HG03060 (cell line): Measurements from ENCODE around the gene ANK3.

Source experiments
- ATAC-seq: cut with Tn5 transposase; IDR thresholded peaks from one replicate; pipeline ENCODE4 v1.9.1; 2021; ENCODE audit warnings: low read depth, moderate number of reproducible peaks; ENCODE audit not compliant: unreplicated experiment

The ANK3 gene

DNA sequence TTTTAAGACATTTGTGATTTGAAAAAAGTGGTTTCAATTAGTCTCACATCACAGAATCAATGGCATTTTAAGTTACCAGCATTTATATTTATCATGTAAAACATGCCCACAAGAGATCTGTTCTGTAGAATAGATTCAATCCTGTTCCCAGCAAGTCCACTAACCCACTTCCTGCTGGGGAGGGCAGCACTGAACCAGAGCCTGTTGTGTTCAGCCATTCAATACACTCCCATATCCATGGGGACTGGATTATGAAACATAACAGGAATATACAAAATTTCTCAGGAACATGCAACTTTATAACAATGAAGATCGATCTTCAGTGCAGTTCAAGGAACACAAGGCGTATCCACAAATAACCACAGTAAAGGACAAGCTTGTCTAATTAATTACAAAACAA is 24.4 kb upstream of the ANK3 start:
- no peak for ATAC-seq

DNA sequence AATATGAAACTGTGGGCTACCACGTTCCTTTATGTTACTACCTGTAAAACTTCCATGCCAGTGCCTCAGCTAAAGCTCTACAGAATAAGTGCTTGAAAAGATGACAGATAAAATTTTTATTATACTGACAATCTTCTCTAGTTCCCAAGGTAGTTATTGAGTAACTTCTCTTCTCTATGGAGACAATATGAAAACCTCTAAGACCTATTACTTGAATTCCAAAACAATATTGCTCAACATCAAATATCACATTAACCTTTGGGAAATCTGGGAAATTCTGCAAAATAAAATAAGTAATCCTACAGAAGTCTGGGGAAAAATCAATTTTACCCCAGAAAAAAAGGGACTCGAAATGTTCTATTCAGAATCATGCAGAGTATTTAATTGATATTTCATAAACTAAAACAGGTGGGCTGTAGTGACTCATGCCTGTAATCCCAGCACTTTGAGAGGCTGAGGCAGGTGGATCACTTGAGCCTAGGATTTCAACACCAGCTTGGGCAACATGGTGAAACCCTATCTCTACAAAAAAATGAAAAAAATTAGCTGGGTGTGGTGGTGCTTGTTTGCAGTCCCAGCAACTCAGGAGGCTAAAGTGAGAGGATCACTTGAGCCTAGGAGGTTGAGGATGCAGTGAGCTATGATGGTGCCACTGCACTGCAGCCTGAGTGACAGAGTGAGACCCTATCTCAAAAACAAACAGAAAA is 23.8 kb upstream of the ANK3 start:
- ATAC-seq, result no peak

DNA sequence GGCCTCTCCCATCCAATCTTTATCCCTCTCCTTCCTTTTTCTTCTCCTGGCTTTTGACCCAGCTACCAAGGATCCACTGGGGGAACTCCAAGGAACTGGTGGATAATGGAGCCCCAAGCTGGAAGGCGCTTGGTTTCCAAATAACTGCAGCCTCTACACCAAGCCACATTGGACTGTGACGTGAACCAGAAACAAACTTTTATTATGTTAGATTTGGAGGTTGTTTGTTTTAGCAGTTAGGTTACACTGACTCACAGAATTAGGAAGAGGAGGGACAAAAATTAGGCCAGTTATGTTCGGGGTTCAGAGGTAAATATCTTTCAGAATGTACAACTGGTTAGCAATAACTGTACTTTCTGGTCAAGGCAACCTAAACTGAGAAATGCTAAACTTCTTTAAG is 21.3 kb upstream of the ANK3 start:
- ATAC-seq, result no peak

DNA sequence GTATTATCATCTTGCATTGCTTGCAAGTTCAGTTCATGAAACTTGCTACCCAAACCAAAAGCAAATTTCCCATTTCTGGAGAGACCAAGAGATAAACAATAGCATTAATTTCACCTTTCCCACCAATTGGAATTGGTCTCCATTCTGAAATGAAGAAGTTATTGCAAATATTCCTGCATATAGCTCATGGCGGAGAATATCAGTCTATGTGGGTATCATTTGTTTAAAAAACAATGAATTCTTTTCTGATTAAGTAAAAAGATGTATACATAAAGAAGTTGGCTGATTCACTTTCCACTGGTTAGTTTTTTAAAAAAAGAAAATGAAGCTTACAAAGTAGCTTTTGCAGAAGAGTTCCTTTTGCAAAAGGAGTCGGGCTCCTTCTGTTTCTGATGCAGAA is 19.5 kb upstream of the ANK3 start:
- no peak for ATAC-seq

DNA sequence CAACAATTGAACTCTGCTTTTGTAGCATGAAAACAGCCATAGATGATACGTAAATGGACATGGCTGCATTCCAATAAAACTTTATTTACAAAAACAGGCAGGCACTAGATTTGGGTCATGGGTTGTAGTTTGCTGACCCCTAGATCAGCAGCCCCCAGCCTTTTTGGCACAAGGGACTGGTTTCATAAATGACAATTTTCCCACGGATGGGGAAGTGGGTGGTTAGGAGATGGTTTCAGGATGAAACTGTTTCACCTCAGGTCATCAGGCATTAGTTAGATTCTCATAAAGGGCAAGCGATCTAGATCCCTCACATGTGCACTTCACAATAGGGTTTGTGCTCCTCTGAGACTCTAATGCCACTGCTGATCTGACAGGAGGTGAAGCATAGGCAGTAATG is 16.5 kb upstream of the ANK3 start:
- no peak for ATAC-seq

DNA sequence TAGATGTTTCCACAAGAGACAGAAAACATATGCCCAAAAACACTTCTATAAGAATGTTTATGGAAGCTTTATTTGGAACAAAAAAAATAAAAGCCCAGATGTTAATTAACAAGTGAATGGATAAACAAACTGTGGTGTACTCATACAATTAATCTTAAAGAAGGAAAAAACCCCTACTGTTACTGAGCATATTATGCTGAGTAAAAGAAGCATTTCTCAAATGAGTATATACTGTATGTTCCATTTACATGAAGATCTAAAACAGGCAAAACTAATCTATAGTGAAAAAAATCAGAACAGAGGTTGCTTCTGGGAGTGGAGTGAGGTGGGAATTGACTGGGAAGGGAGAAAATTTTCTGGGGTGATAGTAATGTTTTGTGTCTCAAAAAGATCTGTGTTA is 15.5 kb upstream of the ANK3 start:
- ATAC-seq, result no peak

DNA sequence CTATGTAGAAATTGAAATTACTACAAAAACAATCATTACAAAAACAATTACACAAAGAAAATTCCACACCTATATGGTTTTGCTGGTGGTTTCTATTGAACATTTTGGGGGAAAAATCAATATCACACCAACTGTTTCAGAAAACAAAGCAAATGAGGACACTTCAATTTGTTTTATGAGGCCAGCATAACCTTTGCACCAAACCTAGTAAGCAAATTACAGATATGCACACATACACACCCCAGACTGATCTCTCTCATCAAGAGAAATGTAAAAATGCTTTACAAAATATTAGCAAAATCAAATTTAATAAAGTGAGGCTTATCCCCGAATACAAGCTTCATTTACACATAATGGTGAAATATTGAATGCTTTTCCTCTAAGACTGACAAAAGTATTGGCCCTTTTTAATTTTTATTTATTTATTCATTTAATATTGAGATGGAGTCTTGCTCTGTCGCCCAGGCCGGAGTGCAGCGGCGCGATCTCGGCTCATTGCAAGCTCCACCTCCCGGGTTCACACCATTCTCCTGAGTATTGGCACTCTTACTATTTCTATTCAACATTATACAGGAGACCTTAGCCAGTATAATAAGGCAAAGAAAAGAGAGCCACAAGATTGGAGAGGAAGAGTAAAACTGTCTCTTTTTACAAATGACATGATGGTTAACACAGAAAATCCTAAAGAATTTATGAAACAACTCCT is 13.6 kb upstream of the ANK3 start:
- no peak for ATAC-seq

DNA sequence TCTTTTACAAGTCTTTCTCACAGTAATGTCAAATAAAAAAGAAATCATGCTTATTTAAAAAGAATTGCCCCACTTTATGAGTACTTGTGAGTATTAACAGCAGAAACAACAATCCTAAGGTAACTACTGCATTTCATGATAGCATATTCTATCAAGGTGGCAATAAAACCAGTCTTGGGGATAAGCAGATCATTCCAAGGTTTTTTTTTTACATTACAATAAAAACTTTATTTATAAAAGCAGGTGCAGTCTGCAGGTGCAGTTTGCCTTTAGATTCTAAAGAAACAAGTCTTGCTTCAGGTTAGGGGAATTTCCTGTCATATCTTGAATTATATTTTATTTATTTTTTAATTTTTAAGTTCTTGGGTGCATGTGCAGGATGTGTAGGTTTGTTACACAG is 10.7 kb upstream of the ANK3 start:
- no peak for ATAC-seq

DNA sequence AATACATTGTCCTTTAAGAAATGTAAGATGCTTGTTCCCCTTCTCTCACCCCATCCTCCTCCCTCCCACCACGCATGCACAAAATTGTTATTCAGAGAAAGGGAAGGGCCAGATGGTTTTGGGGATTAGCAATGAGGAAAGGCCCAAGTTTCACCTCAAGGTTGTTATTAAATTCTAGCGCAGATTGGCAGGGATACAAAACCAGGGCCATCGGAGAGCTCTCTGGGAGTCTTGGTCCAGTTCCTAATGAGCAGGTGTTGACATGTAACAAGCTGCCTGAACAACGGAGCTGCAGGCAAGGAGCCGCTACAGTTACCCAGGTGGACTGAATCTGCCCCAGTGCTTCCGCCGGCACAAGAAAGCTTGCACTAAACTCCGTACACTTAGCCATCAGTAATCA is 9.7 kb upstream of the ANK3 start:
- ATAC-seq, result no peak

DNA sequence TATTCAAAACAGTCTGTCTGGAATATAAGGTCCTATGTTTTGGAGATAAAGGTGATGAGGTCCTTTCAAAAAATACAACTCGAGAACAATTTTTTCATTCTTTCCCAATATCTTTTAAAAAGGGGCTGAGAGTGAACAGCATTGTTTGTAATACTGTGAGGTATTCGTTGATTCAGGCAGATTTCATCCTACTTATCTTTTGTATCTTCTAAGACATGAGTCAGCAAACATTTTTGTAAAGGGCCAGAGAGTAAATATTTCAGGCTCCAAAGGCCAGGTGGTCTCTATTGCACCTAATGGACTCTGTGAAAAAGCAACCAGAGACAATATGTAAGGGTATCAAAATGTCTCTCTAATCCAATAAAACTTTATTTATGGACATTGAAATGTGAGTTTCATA is 8.1 kb upstream of the ANK3 start:
- ATAC-seq, result no peak

DNA sequence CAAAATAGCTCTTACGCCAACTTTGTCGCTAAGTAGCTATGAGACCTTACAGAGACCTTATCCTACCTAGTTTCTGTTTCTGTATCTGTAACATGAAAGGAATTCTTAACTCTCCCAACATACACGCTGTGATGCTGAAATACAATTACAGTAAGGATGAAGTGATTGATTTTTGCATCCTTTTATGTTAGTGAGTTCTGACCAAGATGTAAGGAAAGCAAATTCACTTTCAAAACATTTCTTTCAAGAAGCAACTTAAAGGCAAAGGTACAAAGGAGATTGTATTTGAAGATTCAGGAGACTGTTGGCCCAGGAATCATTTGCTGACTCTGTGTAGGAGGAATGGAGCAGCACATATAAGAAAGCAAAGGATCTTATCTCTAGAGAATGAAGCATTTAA is 7.1 kb upstream of the ANK3 start:
- ATAC-seq, result no peak

DNA sequence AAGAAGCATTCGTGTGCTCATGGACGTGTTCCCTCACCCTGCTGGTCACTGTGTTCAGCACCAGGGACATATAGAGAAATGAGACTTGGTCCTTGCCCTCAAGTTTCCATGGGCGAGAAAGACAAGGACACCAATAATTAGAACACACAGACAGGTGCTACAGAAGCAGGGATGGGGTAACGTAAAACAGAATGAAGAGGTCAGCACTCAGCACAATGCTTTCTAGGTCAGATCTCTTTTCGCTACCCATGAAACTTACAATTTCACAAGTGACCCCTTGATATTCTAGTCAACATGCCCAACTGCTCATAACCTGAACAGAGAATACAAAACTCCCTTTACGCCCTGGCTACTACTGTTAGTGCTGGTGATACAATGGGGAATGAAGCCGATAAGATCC is 6.0 kb upstream of the ANK3 start:
- no peak for ATAC-seq

DNA sequence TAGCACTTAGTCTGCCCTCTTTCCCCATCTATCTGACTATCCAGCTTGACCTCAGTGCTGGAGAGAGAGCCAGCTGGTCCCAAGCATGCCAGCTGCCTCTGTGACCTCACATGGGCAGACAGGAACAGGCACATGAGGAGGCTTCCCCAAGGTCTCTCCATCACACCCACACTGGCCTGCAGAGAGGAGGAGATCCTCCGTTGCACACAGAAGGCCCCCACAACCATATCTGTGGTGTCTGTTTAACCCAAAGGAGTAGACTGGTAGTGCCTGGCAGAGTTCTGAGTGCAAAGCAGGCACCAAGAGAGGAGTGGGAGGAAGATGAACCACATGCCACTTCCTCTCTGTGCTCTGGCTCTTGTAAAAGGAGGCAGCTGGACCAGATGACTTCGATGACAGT is 4.8 kb upstream of the ANK3 start:
- no peak for ATAC-seq

DNA sequence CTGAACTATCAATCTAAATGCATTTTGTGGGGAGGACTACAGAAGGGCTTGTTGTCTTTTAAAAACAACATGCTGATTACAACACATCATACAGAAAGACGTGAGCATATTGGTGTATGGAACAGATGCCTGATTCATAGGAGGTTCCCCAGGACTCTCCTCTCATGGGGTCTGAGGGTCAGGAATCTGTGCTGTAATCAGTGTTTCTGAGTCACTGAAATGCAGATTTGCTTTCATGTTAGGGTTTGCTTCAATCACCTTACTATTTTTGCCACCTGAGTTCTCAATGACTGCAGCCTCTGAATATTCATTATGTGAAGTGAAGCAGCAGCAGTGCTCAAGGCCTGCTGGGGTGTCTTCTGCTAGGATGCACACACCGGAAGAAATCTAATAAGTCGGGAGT is 550 bp upstream of the ANK3 start:
- no peak for ATAC-seq

DNA sequence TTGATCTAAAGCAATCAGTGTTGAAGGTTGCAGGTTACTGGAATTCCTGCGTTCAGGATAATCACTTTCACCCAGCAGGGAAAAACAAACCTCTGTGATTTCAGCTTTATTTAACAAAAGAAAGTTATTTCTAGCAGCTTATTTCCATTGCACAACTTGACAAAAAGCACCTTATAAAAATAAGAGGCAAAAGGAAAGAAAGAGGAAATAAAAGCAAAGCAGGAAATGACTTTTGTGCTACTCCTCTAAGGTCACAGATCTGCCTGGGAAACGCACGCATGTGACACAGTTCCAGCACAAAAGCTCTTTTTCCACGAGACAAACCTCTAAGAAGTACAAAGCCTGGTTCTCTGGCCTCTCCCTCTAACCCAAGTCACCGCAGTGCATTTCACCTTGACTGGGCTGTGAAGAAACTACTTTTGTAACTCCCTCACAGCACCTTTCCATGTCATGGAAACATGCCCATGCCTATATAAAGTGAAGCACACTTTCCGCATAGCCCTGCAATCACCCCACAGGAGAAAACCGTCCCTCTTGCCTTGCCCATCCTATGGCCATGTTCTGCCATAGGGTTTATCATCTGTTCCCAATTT is 870 bp downstream of the ANK3 start:
- no peak for ATAC-seq

DNA sequence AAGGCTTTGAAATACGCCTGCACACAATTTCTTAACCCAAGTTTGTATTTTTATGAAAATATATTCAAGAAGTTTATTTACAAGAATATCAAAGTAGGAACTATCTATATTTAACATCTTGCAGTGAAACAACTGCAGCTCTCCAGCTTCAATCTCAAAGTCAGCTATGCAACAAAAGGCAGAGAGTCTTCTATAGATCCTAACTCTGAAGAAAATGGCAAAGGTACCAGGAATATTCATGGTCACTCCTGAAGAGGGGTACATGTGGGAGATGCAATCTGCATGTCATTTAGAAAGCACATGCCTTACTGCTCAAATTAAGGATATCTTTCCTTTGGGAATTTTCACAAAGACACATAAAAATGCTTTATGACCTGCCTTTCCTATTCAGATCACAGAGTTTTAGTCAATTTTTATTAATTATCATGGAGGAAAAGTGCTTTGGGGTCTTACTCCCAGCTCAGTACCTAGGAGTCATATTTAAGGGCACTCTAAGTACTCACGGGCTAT is 1.5 kb downstream of the ANK3 start:
- ATAC-seq, result no peak

DNA sequence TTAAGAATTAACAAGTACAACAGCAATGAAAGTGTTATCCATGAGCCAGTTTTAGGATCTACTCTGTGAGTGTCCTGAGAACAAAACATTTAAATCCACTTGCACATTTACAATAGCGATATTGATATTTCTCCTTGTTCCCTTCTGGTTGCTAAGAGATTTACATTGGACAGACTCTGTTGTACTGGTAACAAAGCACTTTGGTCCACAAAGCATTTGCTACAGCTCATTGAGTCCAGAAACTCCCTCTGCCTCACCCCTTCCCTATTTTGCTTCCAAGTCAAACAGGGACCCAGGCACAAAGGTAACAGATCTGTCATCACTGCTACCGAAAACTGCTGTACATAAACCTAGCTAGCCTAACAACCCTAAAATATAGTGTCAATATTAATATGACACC is 2.1 kb downstream of the ANK3 start:
- ATAC-seq, result no peak

DNA sequence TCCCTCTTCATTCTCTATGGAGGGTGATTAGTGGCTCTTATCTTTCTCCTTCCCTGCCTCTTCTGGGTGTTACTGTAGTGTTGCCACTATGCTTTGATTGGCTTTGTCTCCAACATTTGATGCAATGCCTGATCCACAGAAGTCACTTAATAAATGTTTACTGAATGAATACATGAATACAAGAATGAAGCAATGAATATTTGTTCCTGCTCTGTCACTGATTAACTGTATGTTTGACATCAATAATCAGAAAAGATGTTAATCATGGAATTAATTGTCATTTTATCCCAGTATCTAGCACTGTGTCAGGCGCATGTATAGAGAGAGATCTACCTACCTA is 4.3 kb downstream of the ANK3 start:
- ATAC-seq, result no peak

DNA sequence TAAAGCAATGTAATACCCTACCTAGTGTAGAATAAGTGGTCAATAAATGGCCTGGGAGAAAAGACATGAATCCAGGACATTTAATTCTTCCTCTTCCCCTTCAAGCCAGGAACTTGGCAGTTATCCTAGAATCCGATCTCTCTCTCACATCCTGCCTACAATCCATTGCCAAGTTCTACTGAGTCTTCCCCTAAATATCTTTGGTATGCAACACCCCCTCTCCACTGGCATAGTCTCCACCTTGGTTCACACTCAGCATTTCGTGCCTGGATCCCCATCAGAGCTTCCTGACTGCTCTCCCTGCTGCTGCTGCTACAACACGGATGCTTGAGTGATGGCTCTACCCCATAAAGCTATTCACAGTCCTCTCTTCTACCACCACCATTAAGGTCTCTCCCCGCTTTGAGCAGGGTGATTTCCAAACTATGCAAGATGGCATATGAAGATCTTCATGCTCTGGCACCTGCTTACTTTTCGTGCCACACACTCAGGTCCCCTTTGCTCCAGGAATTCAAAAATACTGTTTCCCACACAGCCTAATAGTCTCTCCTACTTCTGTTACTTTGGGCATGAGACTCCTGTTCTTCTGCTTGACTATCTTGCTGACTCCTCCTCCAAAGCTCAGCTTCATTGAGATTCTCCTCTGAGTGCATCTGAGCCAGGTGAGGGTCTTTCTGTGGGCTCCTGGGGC is 4.8 kb downstream of the ANK3 start:
- no peak for ATAC-seq

DNA sequence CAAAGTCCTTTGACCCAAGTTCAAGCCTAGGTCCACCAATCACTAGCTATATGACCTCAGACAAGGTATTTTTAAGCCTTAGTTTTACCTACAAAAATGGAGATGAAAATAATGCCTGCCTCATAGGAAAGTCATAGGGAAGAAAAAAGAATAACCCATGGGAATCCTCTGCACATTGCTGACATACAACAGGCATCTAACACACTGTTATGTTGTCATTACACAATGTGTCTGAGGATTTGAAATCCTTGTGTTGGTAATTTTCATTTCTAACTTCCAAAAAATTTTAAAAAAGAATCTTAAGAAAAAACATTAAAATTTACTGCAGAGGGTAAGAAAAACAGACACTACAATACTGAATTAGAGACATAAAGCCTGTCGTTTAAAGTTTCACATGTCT is 5.7 kb downstream of the ANK3 start:
- no peak for ATAC-seq

DNA sequence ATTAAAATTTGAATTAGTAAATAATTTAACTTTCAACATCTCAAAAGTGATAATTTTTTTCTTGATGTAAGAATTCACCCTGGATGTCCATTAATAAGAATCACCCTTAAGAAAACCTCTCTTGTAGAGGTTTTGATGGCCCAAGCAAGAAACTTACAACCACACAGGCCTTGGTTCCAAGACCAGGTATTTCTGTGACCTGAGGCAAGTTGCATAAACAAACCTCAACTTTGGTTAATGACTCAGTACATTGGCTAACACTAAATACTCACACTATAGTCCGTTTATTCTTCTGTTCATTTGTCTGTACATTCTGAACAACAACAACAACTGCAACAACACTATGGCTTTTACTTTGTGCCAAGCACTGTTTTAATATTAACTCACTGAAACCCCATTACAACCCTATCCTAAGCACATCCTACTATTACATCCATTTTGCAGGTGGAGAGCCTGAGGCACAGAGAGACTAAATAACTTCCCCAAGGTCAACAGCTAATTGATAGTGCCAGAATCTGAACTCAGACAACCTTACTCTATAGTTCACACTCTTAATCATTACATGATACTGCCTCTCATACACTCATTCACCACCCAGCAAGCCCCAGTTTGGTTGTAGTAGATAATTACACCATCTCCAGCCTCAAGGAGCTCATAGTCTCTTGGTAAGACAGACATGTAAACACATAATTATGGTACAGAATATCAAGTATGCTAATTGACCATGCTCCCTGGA is 6.6 kb downstream of the ANK3 start:
- no peak for ATAC-seq
